Upper lobe of left lung (tissue), 4 donors: ENCODE measurements around the gene F2R.

Experiments used
- CTCF ChIP-seq, 6 experiments: fragments of 450-650 bp in 4 of 6; fragments of 200-600 bp in 2 of 6; sonication (generic) in 2 of 6; IDR thresholded peaks; one replicate each; pipeline ENCODE4 v1.5.1; 2016 to 2019; ENCODE audit warnings: antibody characterized with exemption in 6 of 6
- POLR2A ChIP-seq, 4 donors: fragments of 450-650 bp; IDR thresholded peaks; one replicate each; pipeline ENCODE4 v1.5.1; 2016 to 2017; ENCODE audit warnings: antibody characterized with exemption in 4 of 4, mild to moderate bottlenecking in 2 of 4
- POLR2AphosphoS5 ChIP-seq, 2 donors: sonication (generic); formaldehyde crosslinking; IDR thresholded peaks; one replicate each; pipeline ENCODE4 v1.5.1; 2017; ENCODE audit warnings: antibody characterized with exemption in 2 of 2

DNA sequence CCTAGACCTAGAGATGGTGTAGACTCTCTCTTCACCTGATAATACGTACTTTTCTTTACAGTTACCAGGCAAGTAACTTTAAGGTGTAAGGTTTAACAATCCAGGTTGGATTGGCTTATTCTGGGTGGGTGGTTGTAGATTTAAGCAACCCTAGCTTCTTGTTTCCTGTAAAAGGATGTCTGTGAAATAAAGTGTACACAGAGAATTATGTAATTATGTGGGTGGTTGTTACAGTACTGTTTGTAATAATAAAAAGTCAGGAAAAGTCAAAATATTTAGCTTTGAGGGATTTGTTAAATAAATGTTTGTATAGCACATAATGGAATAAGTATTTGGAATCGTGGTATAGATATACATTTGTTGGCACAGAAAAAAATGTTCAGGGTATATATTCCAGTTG lies 43.7 kb upstream of the F2R start:
- TF ChIP-seq CTCF (IDR thresholded peaks at IDR 0.05) (no peak), POLR2AphosphoS5 (IDR thresholded peaks at IDR 0.05) (no peak), POLR2A (IDR thresholded peaks at IDR 0.05) (no peak)
